GM12864 (cell line): Measurements from ENCODE around the gene PCSK6.

Source experiments
- DNase-seq: peaks from one replicate; pipeline ENCODE4 v3.0.0-alpha.2; 2011; ENCODE audit warnings: low read depth
- H3K4me3 ChIP-seq: 2 replicates; pipeline ENCODE4 v1.5.1; 2011; ENCODE audit warnings: mild to moderate bottlenecking, low read depth, low read length, control low read depth
- TF ChIP-seq, protein P1 (sequence below): IDR thresholded peaks from 2 replicates; pipeline ENCODE4 v1.5.1; 2011; ENCODE audit warnings: low read depth, mild to moderate bottlenecking, moderate library complexity, low read length, control low read depth, inconsistent platforms; ENCODE audit errors: missing control alignments

Gene PCSK6

DNA sequence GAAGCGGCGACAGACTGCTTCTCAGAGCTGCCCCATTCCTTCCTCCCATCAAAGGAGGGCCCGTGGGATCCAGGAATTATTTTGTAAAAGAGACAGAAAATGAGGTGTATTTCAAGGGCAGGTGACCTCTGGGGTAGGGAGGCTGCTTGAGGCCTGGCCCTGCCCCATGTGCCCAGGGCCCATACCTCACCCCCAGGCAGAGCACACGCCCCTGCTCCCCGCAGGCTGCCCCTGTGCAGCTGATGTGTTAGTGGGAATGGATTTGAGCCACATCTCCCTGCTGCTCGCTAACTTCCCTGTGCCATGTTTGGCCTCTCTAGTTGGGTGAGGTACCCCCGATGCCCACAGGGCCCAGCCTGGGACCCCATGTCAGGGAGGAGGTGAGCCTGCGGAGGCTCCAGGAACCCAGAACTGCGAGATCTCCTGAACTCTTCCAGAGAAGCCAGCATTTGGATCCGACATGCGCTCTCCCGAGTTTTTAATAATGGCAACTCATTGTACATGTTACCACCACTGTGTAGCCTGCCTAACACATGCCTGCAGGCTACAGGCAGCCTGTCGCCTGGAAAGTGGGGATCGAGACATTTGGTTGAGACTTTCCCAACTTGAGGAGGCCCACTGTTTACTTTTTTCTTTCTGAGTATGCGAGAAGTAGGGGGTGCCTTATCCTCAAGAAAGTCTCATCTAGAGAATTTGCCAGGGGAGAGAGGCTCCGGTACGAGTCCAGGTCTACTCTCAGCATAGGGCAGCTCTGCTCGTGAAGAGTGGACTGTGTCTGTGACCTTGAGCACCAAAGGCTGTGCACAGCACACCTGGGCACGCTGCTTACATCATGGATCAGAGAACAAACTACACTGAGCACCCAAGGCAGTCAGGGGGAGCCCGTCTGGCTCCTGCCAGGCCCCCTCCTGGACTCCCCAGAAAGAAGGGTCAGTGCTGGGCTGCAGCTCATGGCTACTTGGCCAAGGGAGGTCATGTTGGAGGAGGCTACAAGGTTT is 36.1 kb downstream of the PCSK6 start:
- no peak overlapping the region for H3K4me3 ChIP-seq
- DNase-seq, result no peak
- TF ChIP-seq, protein P1, sequence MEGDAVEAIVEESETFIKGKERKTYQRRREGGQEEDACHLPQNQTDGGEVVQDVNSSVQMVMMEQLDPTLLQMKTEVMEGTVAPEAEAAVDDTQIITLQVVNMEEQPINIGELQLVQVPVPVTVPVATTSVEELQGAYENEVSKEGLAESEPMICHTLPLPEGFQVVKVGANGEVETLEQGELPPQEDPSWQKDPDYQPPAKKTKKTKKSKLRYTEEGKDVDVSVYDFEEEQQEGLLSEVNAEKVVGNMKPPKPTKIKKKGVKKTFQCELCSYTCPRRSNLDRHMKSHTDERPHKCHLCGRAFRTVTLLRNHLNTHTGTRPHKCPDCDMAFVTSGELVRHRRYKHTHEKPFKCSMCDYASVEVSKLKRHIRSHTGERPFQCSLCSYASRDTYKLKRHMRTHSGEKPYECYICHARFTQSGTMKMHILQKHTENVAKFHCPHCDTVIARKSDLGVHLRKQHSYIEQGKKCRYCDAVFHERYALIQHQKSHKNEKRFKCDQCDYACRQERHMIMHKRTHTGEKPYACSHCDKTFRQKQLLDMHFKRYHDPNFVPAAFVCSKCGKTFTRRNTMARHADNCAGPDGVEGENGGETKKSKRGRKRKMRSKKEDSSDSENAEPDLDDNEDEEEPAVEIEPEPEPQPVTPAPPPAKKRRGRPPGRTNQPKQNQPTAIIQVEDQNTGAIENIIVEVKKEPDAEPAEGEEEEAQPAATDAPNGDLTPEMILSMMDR, result no peak

DNA sequence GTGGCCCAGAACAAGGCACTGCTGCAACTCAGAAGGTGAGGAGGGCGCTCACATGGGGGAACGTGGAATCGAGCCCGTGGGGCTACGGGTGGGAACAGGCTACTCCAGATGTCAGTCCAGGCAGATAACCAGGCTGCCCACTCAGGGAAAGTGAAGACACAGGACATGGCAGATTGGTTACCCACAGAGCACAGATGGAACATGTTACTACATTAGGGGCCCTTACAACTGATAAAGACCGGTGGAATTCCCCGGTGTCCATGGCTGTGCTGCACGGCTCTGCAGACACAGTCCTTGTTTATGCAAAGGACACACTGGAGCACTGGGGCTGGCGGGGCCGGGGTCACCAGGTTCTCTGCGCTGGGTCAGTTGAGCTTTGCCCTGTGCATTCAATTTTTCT is 36.9 kb downstream of the PCSK6 start:
- TF ChIP-seq, protein P1, result no peak
- H3K4me3 ChIP-seq, result no peak overlapping the region
- DNase-seq, result no peak

DNA sequence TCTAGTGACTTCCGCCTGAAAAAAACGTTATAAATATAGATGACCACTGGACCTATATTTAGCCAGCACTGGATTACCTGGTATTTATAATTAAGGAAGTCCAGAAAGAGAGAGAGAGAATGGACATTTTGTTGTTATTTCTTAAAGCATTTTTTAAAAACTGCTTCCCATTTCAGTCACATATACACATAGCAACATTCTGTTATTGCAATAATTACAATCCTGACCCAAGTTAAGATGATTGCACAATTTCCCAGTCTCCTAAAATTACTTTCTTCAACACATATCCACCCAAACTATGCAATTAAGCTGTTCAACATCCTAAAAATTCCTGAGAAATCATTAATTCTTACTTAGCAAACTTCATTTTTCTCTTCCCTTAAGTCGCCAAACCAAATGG is 37.7 kb downstream of the PCSK6 start:
- no peak for DNase-seq
- TF ChIP-seq, protein P1, result no peak
- no peak overlapping the region for H3K4me3 ChIP-seq

DNA sequence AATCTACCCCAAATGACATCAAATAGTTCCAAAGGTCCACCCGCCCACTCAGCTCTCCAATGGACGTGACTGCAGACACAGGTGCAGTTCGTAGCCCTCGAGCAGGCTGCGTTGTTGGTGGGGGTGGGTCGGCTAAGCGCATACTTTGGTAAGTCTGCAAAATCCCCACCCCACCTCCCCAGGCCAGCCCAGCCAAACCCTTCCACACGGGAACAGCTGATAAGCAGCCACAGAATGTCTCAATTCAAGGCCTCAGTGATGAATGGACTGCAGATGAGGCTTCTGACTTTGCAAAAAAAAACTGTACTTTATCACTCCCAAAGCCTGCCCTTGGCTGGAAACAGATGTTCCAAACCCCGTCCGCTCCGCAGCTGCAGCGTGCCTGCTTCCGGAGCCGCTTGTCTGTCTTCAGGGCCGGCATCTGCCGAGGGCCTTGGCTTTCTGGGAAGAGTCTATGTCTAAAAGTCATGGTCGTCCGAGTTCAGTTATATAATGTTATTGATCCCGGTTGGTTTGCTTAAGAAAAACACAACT is 38.2 kb downstream of the PCSK6 start:
- TF ChIP-seq, protein P1, result no peak
- H3K4me3 ChIP-seq, result no peak overlapping the region

DNA sequence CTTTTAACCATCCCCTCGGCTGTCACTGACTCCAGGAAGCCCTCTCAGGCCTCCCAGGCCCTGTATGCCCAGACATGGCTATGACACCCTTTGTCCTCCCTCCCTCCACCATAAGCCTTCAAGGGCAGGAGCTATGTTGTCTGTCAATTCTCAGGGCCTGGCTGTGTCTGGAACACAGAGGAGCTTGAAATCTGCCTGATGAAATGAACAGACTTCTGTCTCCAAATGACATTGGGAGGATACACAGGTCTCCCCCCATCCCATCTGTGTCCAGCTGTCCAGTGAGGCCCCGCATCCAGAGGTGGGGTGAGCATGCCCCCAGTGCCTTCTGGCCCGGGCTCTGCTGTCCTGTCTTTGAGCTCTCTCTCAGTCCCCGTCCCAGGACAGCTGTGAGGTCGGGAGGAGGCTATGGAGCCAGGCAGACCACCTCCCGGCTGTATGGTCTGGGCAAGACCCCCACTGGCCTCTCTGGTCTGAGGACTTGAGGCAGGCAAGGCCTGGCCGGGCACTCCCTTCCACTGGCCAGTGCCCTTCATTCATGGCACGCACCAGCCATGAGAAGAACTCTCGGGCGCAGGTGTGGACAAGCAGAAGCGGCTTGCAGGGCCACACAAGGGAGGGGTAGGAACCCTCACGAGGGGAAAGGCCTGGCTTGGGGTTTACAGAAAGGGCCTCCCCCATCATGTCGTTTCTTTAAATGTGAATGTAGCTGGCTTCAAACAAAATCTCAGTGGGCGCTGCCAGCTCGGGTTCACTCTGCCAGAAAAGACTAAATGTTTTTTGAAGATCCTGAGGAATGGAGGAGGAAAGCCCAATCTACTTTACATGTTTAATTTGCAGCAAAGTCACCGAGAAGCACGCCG is 38.9 kb downstream of the PCSK6 start:
- TF ChIP-seq, protein P1, result no peak
- H3K4me3 ChIP-seq, result no peak overlapping the region
- no peak for DNase-seq

More for the DNA sequence above, 38.2 kb downstream of the PCSK6 start:
- DNase-seq, result no peak

DNA sequence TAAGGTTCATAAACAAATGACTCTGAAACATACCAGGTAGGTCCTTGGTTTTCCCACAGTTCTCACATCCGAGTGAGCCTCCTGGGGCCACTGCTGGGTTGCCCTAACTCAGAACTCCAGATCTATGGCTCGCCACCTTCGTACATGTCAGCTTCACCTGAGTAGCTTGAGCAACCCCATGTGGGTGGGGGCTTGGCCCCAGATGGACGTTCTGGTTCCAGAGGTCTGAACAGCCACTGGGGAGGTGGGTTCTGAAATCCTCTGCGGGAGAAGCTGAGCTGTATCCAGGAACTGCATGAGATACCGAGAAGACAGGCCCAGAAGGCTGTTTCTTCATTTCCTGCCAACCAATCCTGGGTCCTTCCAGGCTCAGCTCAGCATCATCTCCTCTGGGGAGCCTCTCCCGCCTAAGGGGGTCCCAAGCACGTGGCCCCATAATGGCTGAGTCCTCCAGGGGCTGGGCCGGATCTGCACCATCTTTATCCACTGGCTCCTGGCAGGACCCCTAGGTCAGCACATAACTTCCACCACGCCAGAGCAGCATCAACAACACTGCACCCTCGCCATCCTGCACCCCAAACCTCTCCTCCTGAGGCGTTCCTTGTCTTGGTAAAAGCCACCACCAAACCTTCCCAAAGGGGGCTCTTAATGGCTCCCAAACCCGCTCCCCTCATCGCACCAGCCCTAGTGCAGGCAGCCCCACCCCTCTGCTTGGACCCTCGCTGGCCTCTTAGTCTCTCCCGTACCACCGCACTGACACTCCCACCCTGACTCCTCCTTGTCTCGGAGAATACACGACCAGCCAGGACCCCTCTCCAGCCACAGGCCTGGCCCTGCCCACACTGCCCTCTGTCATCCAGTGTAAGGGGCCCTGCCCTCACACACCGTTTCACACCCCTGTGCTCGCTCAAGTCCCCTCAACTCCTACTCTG is 39.8 kb downstream of the PCSK6 start:
- no peak for DNase-seq
- TF ChIP-seq, protein P1, result no peak
- H3K4me3 ChIP-seq, result no peak overlapping the region
